Stimulated activated CD8-positive, alpha-beta memory T cell treated with anti-CD3 and anti-CD28 coated beads, Interleukin-7, amount 100 ng/mL, for 48 hours (primary cell): ENCODE data around the gene PSMC3.

Experiments used
- DNase-seq, 2 donors: peaks; one replicate each; pipeline ENCODE4 v3.0.0-alpha.2; 2020; ENCODE audit warnings: low read depth in 1 of 2; ENCODE audit errors: extremely low read depth in 1 of 2

The PSMC3 gene

GRCh38 chr11:47395223-47396048, 30.8 kb downstream of the PSMC3 start:
- no peak for DNase-seq

- peak in 1 of 2 donors; percentile 42 for DNase-seq
These were observed 31.7 kb downstream of the PSMC3 start for GRCh38 chr11:47394322-47395222.

- DNase-seq = no peak
These were observed 32.3 kb downstream of the PSMC3 start for GRCh38 chr11:47394050-47394321.

GRCh38 chr11:47393163-47394049, 32.8 kb downstream of the PSMC3 start:
- no peak for DNase-seq

GRCh38 chr11:47392546-47393162, 33.6 kb downstream of the PSMC3 start:
- no peak for DNase-seq

GRCh38 chr11:47391711-47392432, 34.4 kb downstream of the PSMC3 start:
- no peak for DNase-seq

- DNase-seq = no peak
These were observed 35.1 kb downstream of the PSMC3 start for GRCh38 chr11:47391077-47391583.

GRCh38 chr11:47390422-47390760, 35.8 kb downstream of the PSMC3 start:
- no peak for DNase-seq

- no peak for DNase-seq
These were observed 36.4 kb downstream of the PSMC3 start for GRCh38 chr11:47389577-47390421.

- DNase-seq = no peak
These were observed 37.3 kb downstream of the PSMC3 start for GRCh38 chr11:47388697-47389576.

- no peak for DNase-seq
These were observed 38.1 kb downstream of the PSMC3 start for GRCh38 chr11:47387944-47388696.

- no peak for DNase-seq
These were observed 41.7 kb downstream of the PSMC3 start for GRCh38 chr11:47384498-47384897.

GRCh38 chr11:47383071-47383470, 43.2 kb downstream of the PSMC3 start:
- DNase-seq = no peak

- DNase-seq = no peak
These were observed 46.2 kb downstream of the PSMC3 start for GRCh38 chr11:47380078-47380477.

- DNase-seq = no peak
These were observed 46.9 kb downstream of the PSMC3 start for GRCh38 chr11:47379317-47379716.

- no peak for DNase-seq
These were observed 47.4 kb downstream of the PSMC3 start for GRCh38 chr11:47378836-47379170.

- no peak for DNase-seq
These were observed 48.0 kb downstream of the PSMC3 start, which contains the start of gene SPI1 for GRCh38 chr11:47378010-47378835. Gene SPI1 (minus strand): TSS chr11:47378547. CDS start chr11:47378353, 194 bp downstream.
